Measurements from ENCODE around the gene NUCB2. TPM values are rescaled to one million over a fixed set of nuclear protein-coding genes. Genes with fewer than 3 reads are reported as not detected.

NUCB2 gene
- total RNA-seq, 2 donors from 2014 or later = 151 to 162 TPM

- intact Hi-C loops (cut with DNase I) = no loop called here
- DNase-seq (ENCODE audit: low spot score) = no peak
Observed at GRCh38 chr11:17369094-17369493, 92.6 kb downstream of the NUCB2 start.

- no peak for DNase-seq (ENCODE audit: low spot score)
Observed at GRCh38 chr11:17369684-17370243, 93.2 kb downstream of the NUCB2 start.

GRCh38 chr11:17371614-17372013, 95.1 kb downstream of the NUCB2 start:
- intact Hi-C loops (cut with DNase I) = no loop called here
- no peak for DNase-seq (ENCODE audit: low spot score)

More at GRCh38 chr11:17369684-17370243, 93.2 kb downstream of the NUCB2 start:
- intact Hi-C loops (cut with DNase I) = no loop called here

- DNase-seq (ENCODE audit: low spot score) = no peak
- intact Hi-C loops (cut with DNase I) = no loop called here
Observed at GRCh38 chr11:17375547-17375946, 99.0 kb downstream of the NUCB2 start.

GRCh38 chr11:17376493-17376892, 100.0 kb downstream of the NUCB2 start:
- intact Hi-C loops (cut with DNase I) = no loop called here
- no peak for DNase-seq (ENCODE audit: low spot score)

GRCh38 chr11:17378655-17379054, 102.1 kb downstream of the NUCB2 start:
- no peak for DNase-seq (ENCODE audit: low spot score)
- intact Hi-C loops (cut with DNase I) = no loop called here

- intact Hi-C loops (cut with DNase I) = loop anchor here in 1 of 2 donors (5.0 kb wide), 1 partner anchor 538 kb away; no protein-coding TSS in a partner anchor
- DNase-seq (ENCODE audit: low spot score) = peak; percentile 64
Observed at GRCh38 chr11:17379383-17380180, 103.0 kb downstream of the NUCB2 start.

- no peak for DNase-seq (ENCODE audit: low spot score)
- intact Hi-C loops (cut with DNase I) = loop anchor here in 1 of 2 donors (5.0 kb wide), 1 partner anchor 536 kb away; no protein-coding TSS in a partner anchor
Observed at GRCh38 chr11:17381156-17381555, 104.6 kb downstream of the NUCB2 start.

Other genes with a start within 250 kb of the NUCB2 start
- 100 to 1,000 TPM; 772 to 813 TPM for gene RPS13, start 199.1 kb upstream of the NUCB2 start, total RNA-seq
- gene PIK3C2A, start 68.8 kb upstream of the NUCB2 start, total RNA-seq = 10 to 100 TPM; 75.9 to 82.0 TPM
- 1 to 10 TPM; 2.5 to 2.9 TPM for gene NCR3LG1, start 75.1 kb downstream of the NUCB2 start, total RNA-seq
- gene KCNJ11, start 111.9 kb downstream of the NUCB2 start, total RNA-seq = 1 to 10 TPM in 1 of 2 donors, under 1 TPM in 1; 0.56 to 1.3 TPM
- gene ABCC8, start 200.1 kb downstream of the NUCB2 start, total RNA-seq = 10 to 100 TPM in 1 of 2 donors, 1 to 10 TPM in 1; 3.4 to 11.4 TPM